NT2/D1 (cell line): ENCODE measurements around the gene URB2.

Experiments used
- SUZ12 ChIP-seq: IDR thresholded peaks from 2 replicates; pipeline ENCODE4 v1.6.1; 2011; ENCODE audit not compliant: insufficient read length, insufficient read depth; ENCODE audit errors: extremely low read depth
- ZNF274 ChIP-seq: IDR thresholded peaks from 2 replicates; pipeline ENCODE4 v1.6.1; 2011; ENCODE audit warnings: mild to moderate bottlenecking, low read depth, low read length

DNA sequence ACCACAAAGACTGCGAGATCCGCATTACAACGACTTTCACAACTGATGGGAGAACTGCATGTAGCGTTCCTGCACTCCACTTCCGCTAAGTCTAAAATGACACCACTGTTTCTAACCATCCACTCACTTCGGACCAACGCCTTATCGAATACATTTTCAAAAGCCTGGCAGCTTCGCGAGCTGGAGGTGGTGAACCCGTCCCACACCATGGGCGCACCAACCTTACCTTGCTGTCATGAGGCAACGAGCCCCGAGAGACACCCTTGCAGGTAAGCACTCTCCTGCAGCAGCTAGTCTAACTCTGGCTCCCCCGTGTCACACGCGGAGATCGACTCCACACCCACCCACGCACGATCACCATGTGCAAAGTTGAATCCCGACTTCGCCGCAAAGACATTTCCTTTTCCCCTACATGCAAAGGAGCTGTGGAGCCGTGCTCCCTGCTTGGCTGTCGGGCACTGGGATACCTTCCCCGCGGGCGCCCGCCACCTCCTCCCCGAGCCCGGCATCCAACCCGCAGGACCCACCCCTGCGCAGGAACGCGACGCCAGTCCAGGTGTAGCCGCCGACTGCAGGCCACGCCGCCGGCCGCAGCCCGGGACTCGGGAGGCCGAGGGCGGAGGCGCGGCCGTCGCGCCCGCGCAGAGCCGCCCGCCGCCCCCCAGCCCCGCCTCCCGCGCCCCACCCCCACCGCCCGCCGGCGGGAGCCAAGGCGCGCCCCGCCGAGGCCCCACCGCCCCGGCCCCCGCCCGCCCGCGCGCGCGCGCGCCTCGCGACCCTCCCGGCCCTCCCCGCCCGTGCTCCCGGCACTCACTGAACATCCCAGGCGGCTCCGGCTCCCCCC is 754 bp upstream of the URB2 start:
- no peak for TF ChIP-seq ZNF274
- no peak for TF ChIP-seq SUZ12
